ENCODE measurements around the gene ROCK2. TPM values are rescaled to one million over a fixed set of nuclear protein-coding genes. Genes with fewer than 3 reads are reported as not detected.

The ROCK2 gene
- total RNA-seq, 1 donor from 2014 or later = 45.1 TPM

- H3K36me3 ChIP-seq (ENCODE audit: insufficient read depth, low read length) = no peaks in the 10 kb centered on the region
- TF ChIP-seq EZH2 (IDR thresholded peaks at IDR 0.05; ENCODE audit: insufficient read depth, low read length) (no peak), CTCF (IDR thresholded peaks at IDR 0.05; ENCODE audit: insufficient read depth, low read depth, low read length) (no peak)
These were observed 198.4 kb downstream of the ROCK2 start for GRCh38 chr2:11146076-11146475.

GRCh38 chr2:11145350-11145749 lies 199.1 kb downstream of the ROCK2 start:
- no peaks in the 10 kb centered on the region for H3K79me2 ChIP-seq (ENCODE audit: insufficient read depth, low read length)
- H3K27ac ChIP-seq (ENCODE audit: low read depth, low read length) = no peak overlapping the region
- H3K4me2 ChIP-seq (ENCODE audit: low read length) = no peak overlapping the region
- no peak overlapping the region for H2AFZ ChIP-seq (ENCODE audit: low read depth, low read length)
- H3K9me3 ChIP-seq (ENCODE audit: insufficient read depth, low read depth, low read length) = peaks cover 2% of the 10 kb centered on the region
- DNase-seq (ENCODE audit: low read depth) (no peak), FAIRE-seq (no peak)
- no peak overlapping the region for H3K4me3 ChIP-seq (ENCODE audit: insufficient read depth, low read depth, low read length)
- no peaks in the 10 kb centered on the region for H3K4me1 Mint-ChIP-seq (ENCODE audit: low read depth, unreplicated experiment)
- peaks cover 2% of the 10 kb centered on the region for H3K36me3 Mint-ChIP-seq (ENCODE audit: low read depth, unreplicated experiment)
- peaks cover 23% of the 10 kb centered on the region for H3K27me3 Mint-ChIP-seq (ENCODE audit: low read depth, unreplicated experiment)
- H3K27ac Mint-ChIP-seq (ENCODE audit: unreplicated experiment) = no peak overlapping the region
- H3K4me1 ChIP-seq (ENCODE audit: insufficient read depth, low read length) = no peaks in the 10 kb centered on the region
- no peaks in the 10 kb centered on the region for H3K9me3 Mint-ChIP-seq (ENCODE audit: unreplicated experiment)
- H3K36me3 ChIP-seq (ENCODE audit: insufficient read depth, low read length) = no peaks in the 10 kb centered on the region
- H3K4me3 Mint-ChIP-seq (ENCODE audit: unreplicated experiment) = no peak overlapping the region
- no peaks in the 10 kb centered on the region for H4K20me1 ChIP-seq (ENCODE audit: insufficient read depth, low read length)
- no peak overlapping the region for H3K9ac ChIP-seq (ENCODE audit: low read length)
- H3K27me3 ChIP-seq (ENCODE audit: insufficient read depth, low read length) = peaks cover 6% of the 10 kb centered on the region
- no peak for TF ChIP-seq CTCF (IDR thresholded peaks at IDR 0.05; ENCODE audit: insufficient read depth, low read depth, low read length)
- TF ChIP-seq EZH2 (IDR thresholded peaks at IDR 0.05; ENCODE audit: insufficient read depth, low read length) = no peak

More at GRCh38 chr2:11146076-11146475, 198.4 kb downstream of the ROCK2 start:
- Mint-ChIP-seq H3K9me3 (ENCODE audit: unreplicated experiment) (no peaks in the 10 kb centered on the region), H3K27me3 (ENCODE audit: low read depth, unreplicated experiment) (peaks cover 26% of the 10 kb centered on the region), H3K4me1 (ENCODE audit: low read depth, unreplicated experiment) (no peaks in the 10 kb centered on the region), H3K36me3 (ENCODE audit: low read depth, unreplicated experiment) (peaks cover 2% of the 10 kb centered on the region), H3K4me3 (ENCODE audit: unreplicated experiment) (no peak overlapping the region), H3K27ac (ENCODE audit: unreplicated experiment) (no peak overlapping the region)
- peaks cover 6% of the 10 kb centered on the region for H3K27me3 ChIP-seq (ENCODE audit: insufficient read depth, low read length)
- H3K79me2 ChIP-seq (ENCODE audit: insufficient read depth, low read length) = no peaks in the 10 kb centered on the region
- no peaks in the 10 kb centered on the region for H3K4me1 ChIP-seq (ENCODE audit: insufficient read depth, low read length)
- H4K20me1 ChIP-seq (ENCODE audit: insufficient read depth, low read length) = no peaks in the 10 kb centered on the region
- no peak overlapping the region for H3K4me3 ChIP-seq (ENCODE audit: insufficient read depth, low read depth, low read length)
- no peak overlapping the region for H3K9ac ChIP-seq (ENCODE audit: low read length)
- FAIRE-seq (no peak), DNase-seq (ENCODE audit: low read depth) (no peak)
- no peak overlapping the region for H2AFZ ChIP-seq (ENCODE audit: low read depth, low read length)
- H3K9me3 ChIP-seq (ENCODE audit: insufficient read depth, low read depth, low read length) = peaks cover 2% of the 10 kb centered on the region
- no peak overlapping the region for H3K4me2 ChIP-seq (ENCODE audit: low read length)
- no peak overlapping the region for H3K27ac ChIP-seq (ENCODE audit: low read depth, low read length)

GRCh38 chr2:11144738-11145079 lies 199.7 kb downstream of the ROCK2 start:
- H3K9ac ChIP-seq (ENCODE audit: low read length) = no peak overlapping the region
- H3K27ac ChIP-seq (ENCODE audit: low read depth, low read length) = no peak overlapping the region
- H3K4me2 ChIP-seq (ENCODE audit: low read length) = no peak overlapping the region
- peaks cover 2% of the 10 kb centered on the region for H3K36me3 Mint-ChIP-seq (ENCODE audit: low read depth, unreplicated experiment)
- no peaks in the 10 kb centered on the region for H4K20me1 ChIP-seq (ENCODE audit: insufficient read depth, low read length)
- H3K9me3 Mint-ChIP-seq (ENCODE audit: unreplicated experiment) = no peaks in the 10 kb centered on the region
- no peak overlapping the region for H3K27ac Mint-ChIP-seq (ENCODE audit: unreplicated experiment)
- no peaks in the 10 kb centered on the region for H3K4me1 Mint-ChIP-seq (ENCODE audit: low read depth, unreplicated experiment)
- no peak overlapping the region for H3K4me3 Mint-ChIP-seq (ENCODE audit: unreplicated experiment)
- FAIRE-seq (no peak), DNase-seq (ENCODE audit: low read depth) (no peak)
- no peaks in the 10 kb centered on the region for H3K36me3 ChIP-seq (ENCODE audit: insufficient read depth, low read length)
- no peak overlapping the region for H2AFZ ChIP-seq (ENCODE audit: low read depth, low read length)
- H3K4me3 ChIP-seq (ENCODE audit: insufficient read depth, low read depth, low read length) = no peak overlapping the region
- peaks cover 2% of the 10 kb centered on the region for H3K9me3 ChIP-seq (ENCODE audit: insufficient read depth, low read depth, low read length)
- H3K27me3 Mint-ChIP-seq (ENCODE audit: low read depth, unreplicated experiment) = peaks cover 23% of the 10 kb centered on the region
- H3K79me2 ChIP-seq (ENCODE audit: insufficient read depth, low read length) = no peaks in the 10 kb centered on the region
- H3K4me1 ChIP-seq (ENCODE audit: insufficient read depth, low read length) = no peaks in the 10 kb centered on the region
- TF ChIP-seq EZH2 (IDR thresholded peaks at IDR 0.05; ENCODE audit: insufficient read depth, low read length) = no peak
- no peak for TF ChIP-seq CTCF (IDR thresholded peaks at IDR 0.05; ENCODE audit: insufficient read depth, low read depth, low read length)
- peaks cover 6% of the 10 kb centered on the region for H3K27me3 ChIP-seq (ENCODE audit: insufficient read depth, low read length)
